Measurements from ENCODE around the gene NCKAP5L. TPM values are rescaled to one million over a fixed set of nuclear protein-coding genes. Genes with fewer than 3 reads are reported as not detected.

The NCKAP5L gene
- total RNA-seq, 4 donors from 2014 or later: 15.0 to 30.5 (median 23.0) TPM

DNA sequence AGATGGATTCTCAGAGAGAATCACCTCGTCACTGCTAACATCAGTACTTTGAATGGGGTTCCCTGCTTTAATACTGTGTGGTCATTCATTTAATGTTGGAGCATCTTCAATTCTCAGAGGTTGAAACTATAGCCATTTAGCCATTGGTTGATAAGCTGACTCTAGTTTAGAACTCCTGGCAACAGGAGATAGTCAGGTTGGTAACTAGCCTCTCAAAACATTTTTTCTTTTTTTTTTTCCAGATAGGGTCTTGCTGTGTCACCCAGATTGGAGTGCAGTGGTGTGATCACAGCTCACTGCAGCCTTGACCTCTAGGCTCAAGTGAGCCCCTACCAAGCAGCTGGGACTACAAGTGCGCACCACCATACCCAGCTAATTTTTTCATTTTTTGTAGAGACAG lies 3.5 kb upstream of the NCKAP5L start:
- Histone ChIP-seq H3K9me3 (no peaks in the 10 kb centered on the region), H3K36me3 (no peaks in the 10 kb centered on the region), H3K4me3 (no peak overlapping the region), H3K27me3 (no peaks in the 10 kb centered on the region), H3K4me1 (peaks cover 14 to 23% (median 18%) of the 10 kb centered on the region in 4 donors), H3K27ac (replicated peaks in 1 of 4) (no peak overlapping the region)
- 91% methylated on average over 2 of the region's 2 CpGs for WGBS
- intact Hi-C loops (cut with DNase I): no loop called here
- no peak for TF ChIP-seq POLR2A (IDR thresholded peaks at IDR 0.05; ENCODE audit: low read depth)
- no peak for TF ChIP-seq POLR2AphosphoS5 (IDR thresholded peaks at IDR 0.05)
- TF ChIP-seq CTCF (IDR thresholded peaks at IDR 0.05): no peak
- no peak for DNase-seq (ENCODE audit: extremely low spot score)

DNA sequence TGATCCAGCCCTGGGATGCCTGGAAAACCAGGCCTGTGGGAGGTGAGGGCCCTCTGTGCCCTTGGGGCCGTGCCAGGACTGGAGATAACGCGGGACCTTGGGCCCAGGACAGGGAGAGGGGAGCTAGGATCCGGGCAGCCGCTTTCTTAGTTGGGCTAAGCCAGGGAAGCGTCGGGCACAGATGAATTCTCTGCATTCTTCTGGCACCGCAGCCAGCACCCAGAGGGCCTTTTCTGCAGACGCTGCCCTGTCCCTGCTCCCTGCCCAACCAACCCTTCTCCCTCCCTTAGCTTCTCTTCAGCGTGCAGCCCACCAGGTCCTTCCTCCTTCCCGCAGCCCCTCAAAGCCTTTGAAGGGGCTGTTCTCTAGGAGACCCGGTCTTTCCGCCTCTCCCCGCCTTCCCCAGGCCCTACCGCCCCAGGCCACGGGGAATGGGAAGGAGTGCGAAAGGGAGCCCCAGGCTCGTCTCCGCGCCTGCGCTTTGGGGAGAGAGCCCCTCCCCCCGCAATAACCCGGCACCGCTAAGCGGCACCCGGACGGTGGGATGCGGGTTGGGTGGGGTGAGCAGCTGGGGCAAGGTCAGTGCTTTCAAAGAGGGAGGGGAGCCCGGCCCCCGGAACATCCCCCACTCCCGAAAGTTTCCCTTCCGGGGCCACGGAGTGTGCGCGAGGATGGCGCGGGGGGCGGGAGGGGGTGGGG lies 663 bp downstream of the NCKAP5L start:
- Histone ChIP-seq H3K27ac (replicated peaks in 1 of 4) (peak overlapping the region; percentile 94 to 97 (median 96)), H3K27me3 (no peaks in the 10 kb centered on the region), H3K4me3 (peak overlapping the region; percentile 90 to 95 (median 92)), H3K36me3 (peaks cover 0 to 14% (median 3%) of the 10 kb centered on the region in 4 donors), H3K9me3 (no peaks in the 10 kb centered on the region), H3K4me1 (peaks cover 49 to 59% (median 54%) of the 10 kb centered on the region in 4 donors)
- DNase-seq (ENCODE audit: extremely low spot score): no peak
- 0% methylated on average over 8 of the region's 38 CpGs for WGBS
- TF ChIP-seq POLR2A (IDR thresholded peaks at IDR 0.05; ENCODE audit: low read depth) (peak; percentile 13), POLR2AphosphoS5 (IDR thresholded peaks at IDR 0.05) (peak; percentile 16 to 58), CTCF (IDR thresholded peaks at IDR 0.05) (no peak)
- intact Hi-C loops (cut with DNase I): no loop called here

DNA sequence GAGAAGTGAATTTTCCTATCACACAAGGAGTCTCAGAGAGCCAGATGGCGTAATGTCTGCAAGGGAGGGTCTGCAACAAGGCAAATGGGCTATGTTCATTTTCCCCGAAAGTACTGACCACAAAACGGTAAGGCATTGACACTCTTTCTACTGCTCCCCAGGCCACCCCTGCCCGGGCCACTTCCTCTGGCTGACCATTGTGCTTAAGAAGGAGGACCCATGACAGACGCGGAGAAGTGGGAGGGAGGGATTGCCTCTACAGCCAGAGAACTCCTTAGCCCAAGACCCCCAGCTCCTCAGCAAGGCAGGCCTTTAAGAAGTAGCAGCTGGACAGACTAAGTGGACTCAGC lies 1.2 kb downstream of the NCKAP5L start:
- intact Hi-C loops (cut with DNase I): no loop called here
- no peak for DNase-seq (ENCODE audit: extremely low spot score)
- Histone ChIP-seq H3K27ac (replicated peaks in 1 of 4) (peak overlapping the region; percentile 94 to 97 (median 96)), H3K27me3 (no peaks in the 10 kb centered on the region), H3K36me3 (peaks cover 0 to 20% (median 7%) of the 10 kb centered on the region in 4 donors), H3K4me3 (peak overlapping the region; percentile 90 to 95 (median 92)), H3K4me1 (peaks cover 50 to 59% (median 55%) of the 10 kb centered on the region in 4 donors), H3K9me3 (no peaks in the 10 kb centered on the region)
- TF ChIP-seq EP300 (IDR thresholded peaks at IDR 0.05): no peak
- TF ChIP-seq CTCF (IDR thresholded peaks at IDR 0.05): no peak
- no peak for TF ChIP-seq POLR2A (IDR thresholded peaks at IDR 0.05; ENCODE audit: low read depth)
- no peak for TF ChIP-seq POLR2AphosphoS5 (IDR thresholded peaks at IDR 0.05)
- WGBS: 63% methylated on average over 4 of the region's 6 CpGs

DNA sequence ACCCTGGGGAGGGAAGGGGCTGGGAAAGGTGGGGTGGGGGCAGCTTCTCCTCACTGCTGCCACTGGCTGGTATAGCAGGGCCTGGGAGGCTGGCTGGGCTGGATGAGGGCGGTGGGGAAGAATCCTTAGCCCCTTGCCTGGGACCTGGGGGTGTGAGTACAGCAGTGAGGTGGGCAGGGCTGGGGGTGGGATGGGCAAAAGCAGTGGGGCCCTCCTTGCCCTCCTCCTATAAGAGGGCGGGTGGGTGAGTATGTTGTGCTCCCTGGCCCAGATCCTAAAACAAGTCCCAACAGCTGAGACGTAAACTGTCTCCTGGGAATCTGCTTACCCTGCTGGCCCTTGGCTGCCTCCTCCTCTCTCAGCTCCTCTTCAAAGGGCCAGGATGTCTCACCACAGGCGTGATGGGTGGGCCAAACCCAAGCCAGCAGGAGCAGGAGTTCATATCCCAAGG lies 2.2 kb downstream of the NCKAP5L start:
- Histone ChIP-seq H3K27ac (replicated peaks in 1 of 4) (peak overlapping the region; percentile 94 to 97 (median 96)), H3K4me3 (peak overlapping the region in 2 of 4 donors; percentile 10 to 95), H3K9me3 (no peaks in the 10 kb centered on the region), H3K4me1 (peaks cover 61 to 69% (median 65%) of the 10 kb centered on the region in 4 donors), H3K36me3 (peaks cover 0 to 22% (median 8%) of the 10 kb centered on the region in 4 donors), H3K27me3 (no peaks in the 10 kb centered on the region)
- TF ChIP-seq POLR2A (IDR thresholded peaks at IDR 0.05; ENCODE audit: low read depth) (no peak), EP300 (IDR thresholded peaks at IDR 0.05) (no peak), POLR2AphosphoS5 (IDR thresholded peaks at IDR 0.05) (no peak), CTCF (IDR thresholded peaks at IDR 0.05) (no peak)
- intact Hi-C loops (cut with DNase I): no loop called here
- WGBS: 31% methylated on average over 4 of the region's 4 CpGs
- DNase-seq (ENCODE audit: extremely low spot score): no peak

Measured in esophagus muscularis mucosa (tissue), 4 donors.